Erythroblast (primary cell): ENCODE data around the gene ABCA6.

Experiments
- GATA1 ChIP-seq: IDR thresholded peaks from 2 replicates; pipeline ENCODE4 v1.6.1; 2011; ENCODE audit warnings: low read depth, mild to moderate bottlenecking, control low read depth, low read length, moderate library complexity
- POLR2A ChIP-seq: IDR thresholded peaks from 2 replicates; pipeline ENCODE4 v1.6.1; 2011; ENCODE audit warnings: mild to moderate bottlenecking, low read length

DNA sequence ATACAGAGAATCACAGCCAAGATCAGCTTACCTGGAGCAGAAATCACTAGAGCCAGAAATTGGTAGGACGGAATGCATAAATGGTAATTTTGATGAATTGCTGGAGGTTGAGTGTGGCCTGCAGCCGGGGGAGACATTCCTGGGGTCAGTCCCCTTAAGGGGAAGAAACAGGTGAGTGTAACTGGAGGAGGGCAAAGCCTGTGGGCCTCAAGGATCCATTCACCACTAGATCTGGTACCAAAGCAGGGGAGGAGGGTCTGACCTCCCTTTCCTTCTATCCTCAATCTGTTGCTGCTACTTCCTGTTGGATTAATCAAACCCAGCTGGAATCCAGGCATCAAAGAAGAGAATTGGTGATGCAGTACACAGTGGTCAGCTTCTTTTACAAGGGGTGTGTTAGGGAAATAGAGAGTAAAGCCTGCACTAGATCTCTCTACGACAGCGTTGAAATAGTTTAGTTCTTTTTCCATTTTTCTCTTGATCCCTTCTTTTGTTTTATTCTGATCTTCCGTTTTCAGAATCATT is 72.4 kb downstream of the ABCA6 start:
- TF ChIP-seq POLR2A = no peak
- no peak for TF ChIP-seq GATA1
